HEK293 (cell line): ENCODE measurements around the gene NCAN.

Experiments
- MZF1 ChIP-seq: fragments of 450-650 bp; formaldehyde crosslinking; IDR thresholded peaks from 2 replicates; pipeline ENCODE4 v1.5.1; 2017; ENCODE audit warnings: missing biosample characterization, missing genetic modification characterization, borderline replicate concordance
- SETDB1 ChIP-seq: IDR thresholded peaks from one replicate; pipeline ENCODE4 v1.6.1; 2017; ENCODE audit warnings: mild to moderate bottlenecking, low read length, moderate library complexity, mixed read lengths; ENCODE audit not compliant: insufficient read length
- WT1 ChIP-seq: fragments of 450-650 bp; formaldehyde crosslinking; IDR thresholded peaks from 2 replicates; pipeline ENCODE4 v1.5.1; 2016; ENCODE audit warnings: missing biosample characterization, missing genetic modification characterization
- ZBTB17 ChIP-seq: fragments of 450-650 bp; formaldehyde crosslinking; IDR thresholded peaks from 2 replicates; pipeline ENCODE4 v1.5.1; 2016; ENCODE audit warnings: missing biosample characterization, missing genetic modification characterization
- ZNF133 ChIP-seq: fragments of 450-650 bp; formaldehyde crosslinking; IDR thresholded peaks from 2 replicates; pipeline ENCODE4 v1.5.1; 2016; ENCODE audit warnings: missing biosample characterization, missing genetic modification characterization
- ZNF184 ChIP-seq: fragments of 450-650 bp; IDR thresholded peaks from 2 replicates; pipeline ENCODE4 v1.5.1; 2018; ENCODE audit warnings: missing biosample characterization, mild to moderate bottlenecking, missing genetic modification characterization
- ZNF24 ChIP-seq: fragments of 450-650 bp; formaldehyde crosslinking; IDR thresholded peaks from 2 replicates; pipeline ENCODE4 v1.5.1; 2016; ENCODE audit warnings: missing biosample characterization, missing genetic modification characterization
- ZNF391 ChIP-seq: fragments of 450-650 bp; formaldehyde crosslinking; IDR thresholded peaks from 2 replicates; pipeline ENCODE4 v1.5.1; 2016; ENCODE audit warnings: low read depth, missing biosample characterization, missing genetic modification characterization, borderline replicate concordance
- ZNF416 ChIP-seq: fragments of 450-650 bp; formaldehyde crosslinking; IDR thresholded peaks from 2 replicates; pipeline ENCODE4 v1.5.1; 2016; ENCODE audit warnings: missing biosample characterization, missing genetic modification characterization
- ZNF513 ChIP-seq: fragments of 450-650 bp; IDR thresholded peaks from 2 replicates; pipeline ENCODE4 v1.5.1; 2018; ENCODE audit warnings: missing biosample characterization, missing genetic modification characterization
- ZNF548 ChIP-seq: fragments of 450-650 bp; formaldehyde crosslinking; IDR thresholded peaks from 2 replicates; pipeline ENCODE4 v1.5.1; 2016; ENCODE audit warnings: missing biosample characterization, missing genetic modification characterization
- ZNF549 ChIP-seq: fragments of 450-650 bp; IDR thresholded peaks from 2 replicates; pipeline ENCODE4 v1.5.1; 2018; ENCODE audit warnings: missing biosample characterization, missing genetic modification characterization, mild to moderate bottlenecking, inconsistent platforms, moderate library complexity
- ZNF585B ChIP-seq: fragments of 450-650 bp; formaldehyde crosslinking; IDR thresholded peaks from 2 replicates; pipeline ENCODE4 v1.5.1; 2016; ENCODE audit warnings: missing biosample characterization, missing genetic modification characterization
- ZNF626 ChIP-seq: fragments of 450-650 bp; sonication (Bioruptor Pico); formaldehyde crosslinking; IDR thresholded peaks from 2 replicates; pipeline ENCODE4 v1.5.1; 2018; ENCODE audit warnings: missing biosample characterization, missing genetic modification characterization, inconsistent platforms
- ZNF658 ChIP-seq: fragments of 450-650 bp; formaldehyde crosslinking; IDR thresholded peaks from 2 replicates; pipeline ENCODE4; 2016; ENCODE audit warnings: missing biosample characterization, missing genetic modification characterization
- ZNF768 ChIP-seq: fragments of 450-650 bp; formaldehyde crosslinking; IDR thresholded peaks from 2 replicates; pipeline ENCODE4 v1.5.1; 2018; ENCODE audit warnings: missing biosample characterization, mild to moderate bottlenecking, missing genetic modification characterization
- ZNF785 ChIP-seq: fragments of 450-650 bp; formaldehyde crosslinking; IDR thresholded peaks from 2 replicates; pipeline ENCODE4 v1.5.1; 2016; ENCODE audit warnings: missing biosample characterization, missing genetic modification characterization
- TF ChIP-seq, protein P1 (sequence below): fragments of 450-650 bp; formaldehyde crosslinking; IDR thresholded peaks from 2 replicates; pipeline ENCODE4 v1.5.1; 2016; ENCODE audit warnings: missing biosample characterization, missing genetic modification characterization
- TF ChIP-seq, protein P2 (sequence below): fragments of 450-650 bp; formaldehyde crosslinking; IDR thresholded peaks from 2 replicates; pipeline ENCODE4 v1.5.1; 2016; ENCODE audit warnings: missing biosample characterization, missing genetic modification characterization
- TF ChIP-seq, protein P3 (sequence below): fragments of 450-650 bp; formaldehyde crosslinking; IDR thresholded peaks from 2 replicates; pipeline ENCODE4 v1.5.1; 2016; ENCODE audit warnings: missing biosample characterization, missing genetic modification characterization
- TF ChIP-seq, protein P4 (sequence below): fragments of 450-650 bp; formaldehyde crosslinking; IDR thresholded peaks from 2 replicates; pipeline ENCODE4 v1.5.1; 2016; ENCODE audit warnings: missing biosample characterization, missing genetic modification characterization

The NCAN gene

DNA sequence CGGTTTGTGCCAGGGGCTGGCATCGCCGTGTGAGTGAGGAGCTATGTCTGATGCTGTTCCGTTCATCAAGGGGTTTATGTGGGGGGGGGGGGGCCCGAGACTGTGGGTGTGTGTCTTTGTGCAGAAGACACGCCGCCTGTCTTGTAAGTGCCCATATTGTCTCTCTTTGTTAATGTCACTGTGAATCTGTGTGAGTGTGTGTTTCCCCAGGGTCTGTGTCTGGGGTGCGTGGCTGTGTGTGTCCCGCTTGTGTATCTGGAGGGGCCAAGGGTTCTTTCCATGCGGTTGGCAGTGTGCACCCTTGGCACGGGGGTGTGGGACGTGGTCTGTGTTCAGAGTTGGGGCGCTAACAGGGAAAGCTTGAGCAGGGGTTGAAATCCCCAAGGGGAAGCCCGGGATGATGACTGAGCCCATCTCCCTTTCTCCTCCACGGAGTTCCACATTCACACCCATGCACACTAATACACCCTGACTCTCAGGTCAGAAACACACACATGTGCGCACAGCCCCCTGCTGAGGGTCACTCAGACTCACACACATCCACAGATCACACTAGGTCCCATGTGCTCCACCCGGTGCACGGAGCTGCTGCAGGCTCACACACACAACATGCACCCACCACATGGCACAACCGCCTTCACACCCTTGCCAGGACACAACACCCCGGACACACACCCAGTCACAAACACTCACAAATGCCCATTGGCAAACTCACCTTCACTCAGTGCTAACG lies 1.8 kb downstream of the NCAN start (continued):
- TF ChIP-seq, protein P1, sequence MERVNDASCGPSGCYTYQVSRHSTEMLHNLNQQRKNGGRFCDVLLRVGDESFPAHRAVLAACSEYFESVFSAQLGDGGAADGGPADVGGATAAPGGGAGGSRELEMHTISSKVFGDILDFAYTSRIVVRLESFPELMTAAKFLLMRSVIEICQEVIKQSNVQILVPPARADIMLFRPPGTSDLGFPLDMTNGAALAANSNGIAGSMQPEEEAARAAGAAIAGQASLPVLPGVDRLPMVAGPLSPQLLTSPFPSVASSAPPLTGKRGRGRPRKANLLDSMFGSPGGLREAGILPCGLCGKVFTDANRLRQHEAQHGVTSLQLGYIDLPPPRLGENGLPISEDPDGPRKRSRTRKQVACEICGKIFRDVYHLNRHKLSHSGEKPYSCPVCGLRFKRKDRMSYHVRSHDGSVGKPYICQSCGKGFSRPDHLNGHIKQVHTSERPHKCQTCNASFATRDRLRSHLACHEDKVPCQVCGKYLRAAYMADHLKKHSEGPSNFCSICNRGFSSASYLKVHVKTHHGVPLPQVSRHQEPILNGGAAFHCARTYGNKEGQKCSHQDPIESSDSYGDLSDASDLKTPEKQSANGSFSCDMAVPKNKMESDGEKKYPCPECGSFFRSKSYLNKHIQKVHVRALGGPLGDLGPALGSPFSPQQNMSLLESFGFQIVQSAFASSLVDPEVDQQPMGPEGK (tag by site-specific recombination): 0 out of 2 replicates have a peak, but pooled peaks have one; percentile 17
- TF ChIP-seq ZNF184 (tag by site-specific recombination) (no peak), ZNF133 (tag by site-specific recombination) (no peak), ZNF626 (tag by site-specific recombination) (no peak), ZNF24 (tag by site-specific recombination) (no peak), ZNF391 (no peak), MZF1 (tag by site-specific recombination) (no peak), ZNF768 (tag by site-specific recombination) (no peak), ZNF585B (no peak), WT1 (tag by site-specific recombination) (no peak), ZNF513 (tag by site-specific recombination) (no peak), ZBTB17 (tag by site-specific recombination) (no peak), ZNF548 (no peak), ZNF785 (tag by site-specific recombination) (0 out of 2 replicates have a peak, but pooled peaks have one; percentile 35), ZNF416 (tag by site-specific recombination) (no peak), SETDB1 (no peak), ZNF549 (tag by site-specific recombination) (no peak), ZNF658 (tag by site-specific recombination) (no peak)
- TF ChIP-seq, protein P2, sequence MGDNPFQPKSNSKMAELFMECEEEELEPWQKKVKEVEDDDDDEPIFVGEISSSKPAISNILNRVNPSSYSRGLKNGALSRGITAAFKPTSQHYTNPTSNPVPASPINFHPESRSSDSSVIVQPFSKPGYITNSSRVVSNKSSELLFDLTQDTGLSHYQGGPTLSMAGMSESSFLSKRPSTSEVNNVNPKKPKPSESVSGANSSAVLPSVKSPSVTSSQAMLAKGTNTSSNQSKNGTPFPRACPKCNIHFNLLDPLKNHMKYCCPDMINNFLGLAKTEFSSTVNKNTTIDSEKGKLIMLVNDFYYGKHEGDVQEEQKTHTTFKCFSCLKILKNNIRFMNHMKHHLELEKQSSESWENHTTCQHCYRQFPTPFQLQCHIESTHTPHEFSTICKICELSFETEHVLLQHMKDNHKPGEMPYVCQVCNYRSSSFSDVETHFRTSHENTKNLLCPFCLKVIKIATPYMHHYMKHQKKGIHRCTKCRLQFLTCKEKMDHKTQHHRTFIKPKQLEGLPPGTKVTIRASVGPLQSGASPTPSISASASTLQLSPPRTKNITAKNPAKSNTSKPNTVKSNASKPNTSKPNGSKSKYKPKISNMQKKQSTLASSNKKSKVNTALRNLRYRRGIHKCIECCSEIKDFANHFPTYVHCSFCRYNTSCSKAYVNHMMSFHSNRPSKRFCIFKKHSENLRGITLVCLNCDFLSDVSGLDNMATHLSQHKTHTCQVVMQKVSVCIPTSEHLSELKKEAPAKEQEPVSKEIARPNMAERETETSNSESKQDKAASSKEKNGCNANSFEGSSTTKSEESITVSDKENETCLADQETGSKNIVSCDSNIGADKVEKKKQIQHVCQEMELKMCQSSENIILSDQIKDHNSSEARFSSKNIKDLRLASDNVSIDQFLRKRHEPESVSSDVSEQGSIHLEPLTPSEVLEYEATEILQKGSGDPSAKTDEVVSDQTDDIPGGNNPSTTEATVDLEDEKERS (tag by site-specific recombination): no peak
- TF ChIP-seq, protein P3, sequence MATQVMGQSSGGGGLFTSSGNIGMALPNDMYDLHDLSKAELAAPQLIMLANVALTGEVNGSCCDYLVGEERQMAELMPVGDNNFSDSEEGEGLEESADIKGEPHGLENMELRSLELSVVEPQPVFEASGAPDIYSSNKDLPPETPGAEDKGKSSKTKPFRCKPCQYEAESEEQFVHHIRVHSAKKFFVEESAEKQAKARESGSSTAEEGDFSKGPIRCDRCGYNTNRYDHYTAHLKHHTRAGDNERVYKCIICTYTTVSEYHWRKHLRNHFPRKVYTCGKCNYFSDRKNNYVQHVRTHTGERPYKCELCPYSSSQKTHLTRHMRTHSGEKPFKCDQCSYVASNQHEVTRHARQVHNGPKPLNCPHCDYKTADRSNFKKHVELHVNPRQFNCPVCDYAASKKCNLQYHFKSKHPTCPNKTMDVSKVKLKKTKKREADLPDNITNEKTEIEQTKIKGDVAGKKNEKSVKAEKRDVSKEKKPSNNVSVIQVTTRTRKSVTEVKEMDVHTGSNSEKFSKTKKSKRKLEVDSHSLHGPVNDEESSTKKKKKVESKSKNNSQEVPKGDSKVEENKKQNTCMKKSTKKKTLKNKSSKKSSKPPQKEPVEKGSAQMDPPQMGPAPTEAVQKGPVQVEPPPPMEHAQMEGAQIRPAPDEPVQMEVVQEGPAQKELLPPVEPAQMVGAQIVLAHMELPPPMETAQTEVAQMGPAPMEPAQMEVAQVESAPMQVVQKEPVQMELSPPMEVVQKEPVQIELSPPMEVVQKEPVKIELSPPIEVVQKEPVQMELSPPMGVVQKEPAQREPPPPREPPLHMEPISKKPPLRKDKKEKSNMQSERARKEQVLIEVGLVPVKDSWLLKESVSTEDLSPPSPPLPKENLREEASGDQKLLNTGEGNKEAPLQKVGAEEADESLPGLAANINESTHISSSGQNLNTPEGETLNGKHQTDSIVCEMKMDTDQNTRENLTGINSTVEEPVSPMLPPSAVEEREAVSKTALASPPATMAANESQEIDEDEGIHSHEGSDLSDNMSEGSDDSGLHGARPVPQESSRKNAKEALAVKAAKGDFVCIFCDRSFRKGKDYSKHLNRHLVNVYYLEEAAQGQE (tag by site-specific recombination): no peak
- TF ChIP-seq, protein P4, sequence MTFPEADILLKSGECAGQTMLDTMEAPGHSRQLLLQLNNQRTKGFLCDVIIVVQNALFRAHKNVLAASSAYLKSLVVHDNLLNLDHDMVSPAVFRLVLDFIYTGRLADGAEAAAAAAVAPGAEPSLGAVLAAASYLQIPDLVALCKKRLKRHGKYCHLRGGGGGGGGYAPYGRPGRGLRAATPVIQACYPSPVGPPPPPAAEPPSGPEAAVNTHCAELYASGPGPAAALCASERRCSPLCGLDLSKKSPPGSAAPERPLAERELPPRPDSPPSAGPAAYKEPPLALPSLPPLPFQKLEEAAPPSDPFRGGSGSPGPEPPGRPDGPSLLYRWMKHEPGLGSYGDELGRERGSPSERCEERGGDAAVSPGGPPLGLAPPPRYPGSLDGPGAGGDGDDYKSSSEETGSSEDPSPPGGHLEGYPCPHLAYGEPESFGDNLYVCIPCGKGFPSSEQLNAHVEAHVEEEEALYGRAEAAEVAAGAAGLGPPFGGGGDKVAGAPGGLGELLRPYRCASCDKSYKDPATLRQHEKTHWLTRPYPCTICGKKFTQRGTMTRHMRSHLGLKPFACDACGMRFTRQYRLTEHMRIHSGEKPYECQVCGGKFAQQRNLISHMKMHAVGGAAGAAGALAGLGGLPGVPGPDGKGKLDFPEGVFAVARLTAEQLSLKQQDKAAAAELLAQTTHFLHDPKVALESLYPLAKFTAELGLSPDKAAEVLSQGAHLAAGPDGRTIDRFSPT (tag by site-specific recombination): 0 out of 2 replicates have a peak, but pooled peaks have one; percentile 15
- TF ChIP-seq, all 188 proteins: peak for 5
